ENCODE data around the gene GRXCR1.

DNA sequence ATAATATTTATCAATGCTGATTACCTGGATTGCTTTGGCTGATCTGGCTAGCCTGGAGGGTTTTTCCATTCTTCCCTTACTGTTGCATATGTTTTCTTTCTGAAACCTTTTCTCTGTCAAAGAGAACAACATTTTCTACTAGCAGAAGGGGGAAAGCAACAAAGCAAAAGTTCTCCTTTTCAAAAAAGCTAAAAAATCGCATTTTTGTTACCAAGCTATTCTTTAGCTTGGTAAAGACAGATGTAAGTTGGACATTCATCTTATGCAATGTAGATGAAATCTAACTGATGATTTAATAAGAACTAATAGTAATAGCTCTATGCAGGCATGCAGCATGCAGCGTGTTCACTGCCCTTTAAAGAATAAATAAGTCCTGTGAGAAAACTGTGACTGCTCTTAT lies at the start of gene GRXCR1:
- TF ChIP-seq YY1 (tag by site-specific recombination; IDR thresholded peaks at IDR 0.05) (no peak), MYNN (tag by site-specific recombination; IDR thresholded peaks at IDR 0.05; ENCODE audit: borderline replicate concordance) (no peak), BCL11A (tag by site-specific recombination; IDR thresholded peaks at IDR 0.05; ENCODE audit: low read depth) (no peak), ZFP69B (tag by site-specific recombination; IDR thresholded peaks at IDR 0.05) (no peak), MEIS1 (CRISPR knock-in tag; IDR thresholded peaks at IDR 0.05; ENCODE audit: borderline replicate concordance) (no peak), ZNF311 (tag by site-specific recombination; IDR thresholded peaks at IDR 0.05; ENCODE audit: borderline replicate concordance) (no peak), ZNF341 (tag by site-specific recombination; IDR thresholded peaks at IDR 0.05; ENCODE audit: low read depth) (no peak), ZNF239 (tag by site-specific recombination; IDR thresholded peaks at IDR 0.05) (no peak)
- TF ChIP-seq, protein P1, sequence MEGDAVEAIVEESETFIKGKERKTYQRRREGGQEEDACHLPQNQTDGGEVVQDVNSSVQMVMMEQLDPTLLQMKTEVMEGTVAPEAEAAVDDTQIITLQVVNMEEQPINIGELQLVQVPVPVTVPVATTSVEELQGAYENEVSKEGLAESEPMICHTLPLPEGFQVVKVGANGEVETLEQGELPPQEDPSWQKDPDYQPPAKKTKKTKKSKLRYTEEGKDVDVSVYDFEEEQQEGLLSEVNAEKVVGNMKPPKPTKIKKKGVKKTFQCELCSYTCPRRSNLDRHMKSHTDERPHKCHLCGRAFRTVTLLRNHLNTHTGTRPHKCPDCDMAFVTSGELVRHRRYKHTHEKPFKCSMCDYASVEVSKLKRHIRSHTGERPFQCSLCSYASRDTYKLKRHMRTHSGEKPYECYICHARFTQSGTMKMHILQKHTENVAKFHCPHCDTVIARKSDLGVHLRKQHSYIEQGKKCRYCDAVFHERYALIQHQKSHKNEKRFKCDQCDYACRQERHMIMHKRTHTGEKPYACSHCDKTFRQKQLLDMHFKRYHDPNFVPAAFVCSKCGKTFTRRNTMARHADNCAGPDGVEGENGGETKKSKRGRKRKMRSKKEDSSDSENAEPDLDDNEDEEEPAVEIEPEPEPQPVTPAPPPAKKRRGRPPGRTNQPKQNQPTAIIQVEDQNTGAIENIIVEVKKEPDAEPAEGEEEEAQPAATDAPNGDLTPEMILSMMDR (tag by site-specific recombination; IDR thresholded peaks at IDR 0.05) = no peak
- TF ChIP-seq, protein P2, sequence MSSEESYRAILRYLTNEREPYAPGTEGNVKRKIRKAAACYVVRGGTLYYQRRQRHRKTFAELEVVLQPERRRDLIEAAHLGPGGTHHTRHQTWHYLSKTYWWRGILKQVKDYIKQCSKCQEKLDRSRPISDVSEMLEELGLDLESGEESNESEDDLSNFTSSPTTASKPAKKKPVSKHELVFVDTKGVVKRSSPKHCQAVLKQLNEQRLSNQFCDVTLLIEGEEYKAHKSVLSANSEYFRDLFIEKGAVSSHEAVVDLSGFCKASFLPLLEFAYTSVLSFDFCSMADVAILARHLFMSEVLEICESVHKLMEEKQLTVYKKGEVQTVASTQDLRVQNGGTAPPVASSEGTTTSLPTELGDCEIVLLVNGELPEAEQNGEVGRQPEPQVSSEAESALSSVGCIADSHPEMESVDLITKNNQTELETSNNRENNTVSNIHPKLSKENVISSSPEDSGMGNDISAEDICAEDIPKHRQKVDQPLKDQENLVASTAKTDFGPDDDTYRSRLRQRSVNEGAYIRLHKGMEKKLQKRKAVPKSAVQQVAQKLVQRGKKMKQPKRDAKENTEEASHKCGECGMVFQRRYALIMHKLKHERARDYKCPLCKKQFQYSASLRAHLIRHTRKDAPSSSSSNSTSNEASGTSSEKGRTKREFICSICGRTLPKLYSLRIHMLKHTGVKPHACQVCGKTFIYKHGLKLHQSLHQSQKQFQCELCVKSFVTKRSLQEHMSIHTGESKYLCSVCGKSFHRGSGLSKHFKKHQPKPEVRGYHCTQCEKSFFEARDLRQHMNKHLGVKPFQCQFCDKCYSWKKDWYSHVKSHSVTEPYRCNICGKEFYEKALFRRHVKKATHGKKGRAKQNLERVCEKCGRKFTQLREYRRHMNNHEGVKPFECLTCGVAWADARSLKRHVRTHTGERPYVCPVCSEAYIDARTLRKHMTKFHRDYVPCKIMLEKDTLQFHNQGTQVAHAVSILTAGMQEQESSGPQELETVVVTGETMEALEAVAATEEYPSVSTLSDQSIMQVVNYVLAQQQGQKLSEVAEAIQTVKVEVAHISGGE (tag by site-specific recombination; conservative IDR thresholded peaks at IDR 0.05; ENCODE audit: low read depth) = no peak
- TF ChIP-seq, protein P3, sequence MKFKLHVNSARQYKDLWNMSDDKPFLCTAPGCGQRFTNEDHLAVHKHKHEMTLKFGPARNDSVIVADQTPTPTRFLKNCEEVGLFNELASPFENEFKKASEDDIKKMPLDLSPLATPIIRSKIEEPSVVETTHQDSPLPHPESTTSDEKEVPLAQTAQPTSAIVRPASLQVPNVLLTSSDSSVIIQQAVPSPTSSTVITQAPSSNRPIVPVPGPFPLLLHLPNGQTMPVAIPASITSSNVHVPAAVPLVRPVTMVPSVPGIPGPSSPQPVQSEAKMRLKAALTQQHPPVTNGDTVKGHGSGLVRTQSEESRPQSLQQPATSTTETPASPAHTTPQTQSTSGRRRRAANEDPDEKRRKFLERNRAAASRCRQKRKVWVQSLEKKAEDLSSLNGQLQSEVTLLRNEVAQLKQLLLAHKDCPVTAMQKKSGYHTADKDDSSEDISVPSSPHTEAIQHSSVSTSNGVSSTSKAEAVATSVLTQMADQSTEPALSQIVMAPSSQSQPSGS (tag by site-specific recombination; IDR thresholded peaks at IDR 0.05; ENCODE audit: low read depth) = no peak
- TF ChIP-seq, protein P4, sequence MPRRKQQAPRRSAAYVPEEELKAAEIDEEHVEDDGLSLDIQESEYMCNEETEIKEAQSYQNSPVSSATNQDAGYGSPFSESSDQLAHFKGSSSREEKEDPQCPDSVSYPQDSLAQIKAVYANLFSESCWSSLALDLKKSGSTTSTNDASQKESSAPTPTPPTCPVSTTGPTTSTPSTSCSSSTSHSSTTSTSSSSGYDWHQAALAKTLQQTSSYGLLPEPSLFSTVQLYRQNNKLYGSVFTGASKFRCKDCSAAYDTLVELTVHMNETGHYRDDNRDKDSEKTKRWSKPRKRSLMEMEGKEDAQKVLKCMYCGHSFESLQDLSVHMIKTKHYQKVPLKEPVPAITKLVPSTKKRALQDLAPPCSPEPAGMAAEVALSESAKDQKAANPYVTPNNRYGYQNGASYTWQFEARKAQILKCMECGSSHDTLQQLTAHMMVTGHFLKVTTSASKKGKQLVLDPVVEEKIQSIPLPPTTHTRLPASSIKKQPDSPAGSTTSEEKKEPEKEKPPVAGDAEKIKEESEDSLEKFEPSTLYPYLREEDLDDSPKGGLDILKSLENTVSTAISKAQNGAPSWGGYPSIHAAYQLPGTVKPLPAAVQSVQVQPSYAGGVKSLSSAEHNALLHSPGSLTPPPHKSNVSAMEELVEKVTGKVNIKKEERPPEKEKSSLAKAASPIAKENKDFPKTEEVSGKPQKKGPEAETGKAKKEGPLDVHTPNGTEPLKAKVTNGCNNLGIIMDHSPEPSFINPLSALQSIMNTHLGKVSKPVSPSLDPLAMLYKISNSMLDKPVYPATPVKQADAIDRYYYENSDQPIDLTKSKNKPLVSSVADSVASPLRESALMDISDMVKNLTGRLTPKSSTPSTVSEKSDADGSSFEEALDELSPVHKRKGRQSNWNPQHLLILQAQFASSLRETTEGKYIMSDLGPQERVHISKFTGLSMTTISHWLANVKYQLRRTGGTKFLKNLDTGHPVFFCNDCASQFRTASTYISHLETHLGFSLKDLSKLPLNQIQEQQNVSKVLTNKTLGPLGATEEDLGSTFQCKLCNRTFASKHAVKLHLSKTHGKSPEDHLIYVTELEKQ (tag by site-specific recombination; IDR thresholded peaks at IDR 0.05; ENCODE audit: borderline replicate concordance) = no peak

Measured in HEK293 (cell line).